OCI-LY7 (cell line): Measurements from ENCODE around the gene TCERG1L.

Experiments
- EZH2phosphoT487 ChIP-seq: fragments of 200-600 bp; sonication (generic); IDR thresholded peaks from 2 replicates; pipeline ENCODE4 v1.6.1; 2018; ENCODE audit warnings: low read depth, borderline replicate concordance, mild to moderate bottlenecking, mixed run types, antibody characterized with exemption, low read length, moderate library complexity, mixed read lengths
- TF ChIP-seq, protein P1 (sequence below): fragments of 200-600 bp; sonication (generic); conservative IDR thresholded peaks from 2 replicates; pipeline ENCODE4 v1.5.1; 2014; ENCODE audit warnings: mild to moderate bottlenecking, antibody characterized with exemption, low read length, moderate library complexity, mixed read lengths

DNA sequence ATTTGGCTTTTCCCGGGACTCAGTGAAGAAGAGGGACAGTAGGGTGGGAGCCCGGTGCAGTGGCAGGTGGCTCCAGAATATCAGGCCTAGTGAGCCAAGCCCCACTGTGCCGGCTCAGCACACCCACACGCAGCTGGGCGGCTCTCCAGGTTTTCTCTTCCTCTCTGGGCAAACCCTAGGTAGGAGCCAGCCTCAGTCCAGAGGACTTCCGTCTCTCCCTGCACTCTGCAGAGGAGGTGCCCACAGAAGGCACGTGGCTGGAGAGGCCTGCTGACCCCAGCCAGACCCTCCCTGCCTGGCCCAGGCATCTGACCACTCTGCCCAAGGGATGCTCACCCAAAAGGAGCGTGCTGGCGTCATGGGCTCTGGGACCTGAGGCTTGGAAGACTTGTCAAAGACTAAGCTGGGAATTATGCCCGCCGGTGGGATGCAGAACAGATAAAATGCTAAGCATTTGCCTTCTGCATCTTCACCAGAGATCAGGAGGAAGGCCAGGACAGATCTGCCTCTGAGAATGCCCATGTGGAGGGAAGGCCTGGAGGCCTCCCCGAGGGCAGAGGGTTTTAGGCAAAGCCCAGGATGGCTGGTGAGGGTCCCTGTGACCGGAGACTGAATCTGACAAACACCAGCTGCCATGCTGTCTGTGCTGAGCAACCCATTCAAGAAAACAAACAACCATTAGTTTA, 40.2 kb downstream of the TCERG1L start:
- TF ChIP-seq, protein P1, sequence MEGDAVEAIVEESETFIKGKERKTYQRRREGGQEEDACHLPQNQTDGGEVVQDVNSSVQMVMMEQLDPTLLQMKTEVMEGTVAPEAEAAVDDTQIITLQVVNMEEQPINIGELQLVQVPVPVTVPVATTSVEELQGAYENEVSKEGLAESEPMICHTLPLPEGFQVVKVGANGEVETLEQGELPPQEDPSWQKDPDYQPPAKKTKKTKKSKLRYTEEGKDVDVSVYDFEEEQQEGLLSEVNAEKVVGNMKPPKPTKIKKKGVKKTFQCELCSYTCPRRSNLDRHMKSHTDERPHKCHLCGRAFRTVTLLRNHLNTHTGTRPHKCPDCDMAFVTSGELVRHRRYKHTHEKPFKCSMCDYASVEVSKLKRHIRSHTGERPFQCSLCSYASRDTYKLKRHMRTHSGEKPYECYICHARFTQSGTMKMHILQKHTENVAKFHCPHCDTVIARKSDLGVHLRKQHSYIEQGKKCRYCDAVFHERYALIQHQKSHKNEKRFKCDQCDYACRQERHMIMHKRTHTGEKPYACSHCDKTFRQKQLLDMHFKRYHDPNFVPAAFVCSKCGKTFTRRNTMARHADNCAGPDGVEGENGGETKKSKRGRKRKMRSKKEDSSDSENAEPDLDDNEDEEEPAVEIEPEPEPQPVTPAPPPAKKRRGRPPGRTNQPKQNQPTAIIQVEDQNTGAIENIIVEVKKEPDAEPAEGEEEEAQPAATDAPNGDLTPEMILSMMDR, result no peak
- TF ChIP-seq EZH2phosphoT487, result no peak
